ENCODE data around the gene XPO5.
A peak's percentile ranks its signal among the peaks of the same experiment; 100 is the strongest.

XPO5 gene

GRCh38 chr6:43488667-43489276 lies 87.1 kb downstream of the XPO5 start:
- no peak for DNase-seq (ENCODE audit: low read depth, low spot score)
- no peak overlapping the region for H3K4me3 ChIP-seq (ENCODE audit: low read length)

GRCh38 chr6:43481591-43482236 lies 94.1 kb downstream of the XPO5 start:
- H3K4me3 ChIP-seq (ENCODE audit: low read length): no peak overlapping the region
- no peak for DNase-seq (ENCODE audit: low read depth, low spot score)

GRCh38 chr6:43481075-43481474 lies 94.8 kb downstream of the XPO5 start:
- no peak for DNase-seq (ENCODE audit: low read depth, low spot score)
- no peak overlapping the region for H3K4me3 ChIP-seq (ENCODE audit: low read length)

- peak overlapping the region; percentile 80 for H3K4me3 ChIP-seq (ENCODE audit: low read length)
- DNase-seq (ENCODE audit: low read depth, low spot score): no peak
Observed at GRCh38 chr6:43478008-43478372, 97.8 kb downstream of the XPO5 start.

GRCh38 chr6:43477235-43478007 lies 98.4 kb downstream of the XPO5 start, which contains the start of gene TJAP1:
Gene TJAP1, plus strand, starts transcription at chr6:43477570. Its CDS starts 21,432 bp downstream, at chr6:43499002.
- peak within 1 kb of the TSS; percentile 80 for H3K4me3 ChIP-seq (ENCODE audit: low read length)
- DNase-seq (ENCODE audit: low read depth, low spot score): peak; percentile 67

- peak overlapping the region; percentile 80 for H3K4me3 ChIP-seq (ENCODE audit: low read length)
Observed at GRCh38 chr6:43476746-43477145, 99.1 kb downstream of the XPO5 start.

GRCh38 chr6:43475516-43475915 lies 100.3 kb downstream of the XPO5 start:
- H3K4me3 ChIP-seq (ENCODE audit: low read length): no peak overlapping the region
- DNase-seq (ENCODE audit: low read depth, low spot score): no peak

More at GRCh38 chr6:43476746-43477145, 99.1 kb downstream of the XPO5 start:
- no peak for DNase-seq (ENCODE audit: low read depth, low spot score)

GRCh38 chr6:43472515-43472914 lies 103.3 kb downstream of the XPO5 start:
- no peak for DNase-seq (ENCODE audit: low read depth, low spot score)
- no peak overlapping the region for H3K4me3 ChIP-seq (ENCODE audit: low read length)
